Transverse colon (tissue), 3 donors: Measurements from ENCODE around the gene JUND.
A peak's percentile ranks its signal among the peaks of the same experiment; 100 is the strongest.

Experiments used
- POLR2A ChIP-seq: fragments of 450-650 bp; IDR thresholded peaks from one replicate; pipeline ENCODE4 v1.6.1; 2016; ENCODE audit warnings: antibody characterized with exemption, mild to moderate bottlenecking, moderate library complexity
- TF ChIP-seq, protein P1 (sequence below), 5 experiments: fragments of 200-600 bp in 3 of 5; fragments of 450-650 bp in 2 of 5; sonication (generic) in 3 of 5; IDR thresholded peaks; 1 replicate in 2 of 5; 2 replicates in 3 of 5; pipeline ENCODE4 v1.5.1; 2016 to 2017; ENCODE audit warnings: antibody characterized with exemption in 5 of 5, inconsistent platforms in 3 of 5, mild to moderate bottlenecking in 2 of 5, moderate library complexity in 1 of 5

GRCh38 chr19:18291019-18291524, 9.7 kb upstream of the JUND start:
- TF ChIP-seq POLR2A, result no peak
- TF ChIP-seq, protein P1, sequence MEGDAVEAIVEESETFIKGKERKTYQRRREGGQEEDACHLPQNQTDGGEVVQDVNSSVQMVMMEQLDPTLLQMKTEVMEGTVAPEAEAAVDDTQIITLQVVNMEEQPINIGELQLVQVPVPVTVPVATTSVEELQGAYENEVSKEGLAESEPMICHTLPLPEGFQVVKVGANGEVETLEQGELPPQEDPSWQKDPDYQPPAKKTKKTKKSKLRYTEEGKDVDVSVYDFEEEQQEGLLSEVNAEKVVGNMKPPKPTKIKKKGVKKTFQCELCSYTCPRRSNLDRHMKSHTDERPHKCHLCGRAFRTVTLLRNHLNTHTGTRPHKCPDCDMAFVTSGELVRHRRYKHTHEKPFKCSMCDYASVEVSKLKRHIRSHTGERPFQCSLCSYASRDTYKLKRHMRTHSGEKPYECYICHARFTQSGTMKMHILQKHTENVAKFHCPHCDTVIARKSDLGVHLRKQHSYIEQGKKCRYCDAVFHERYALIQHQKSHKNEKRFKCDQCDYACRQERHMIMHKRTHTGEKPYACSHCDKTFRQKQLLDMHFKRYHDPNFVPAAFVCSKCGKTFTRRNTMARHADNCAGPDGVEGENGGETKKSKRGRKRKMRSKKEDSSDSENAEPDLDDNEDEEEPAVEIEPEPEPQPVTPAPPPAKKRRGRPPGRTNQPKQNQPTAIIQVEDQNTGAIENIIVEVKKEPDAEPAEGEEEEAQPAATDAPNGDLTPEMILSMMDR (IDR thresholded peaks at IDR 0.05), result peak in 1 of 5 experiments; percentile 11
